IPS-15b (cell line): ENCODE measurements around the gene TXN2.

ENCODE experiments used
- H3K27me3 ChIP-seq: one replicate; pipeline ENCODE4 v1.6.1; 2013; ENCODE audit warnings: low read length; ENCODE audit not compliant: control insufficient read depth, insufficient read depth
- H3K36me3 ChIP-seq: one replicate; pipeline ENCODE4 v1.6.1; 2013; ENCODE audit warnings: low read length; ENCODE audit not compliant: control insufficient read depth, insufficient read depth
- H3K4me1 ChIP-seq: one replicate; pipeline ENCODE4 v1.6.1; 2013; ENCODE audit warnings: mild to moderate bottlenecking, low read length; ENCODE audit not compliant: control insufficient read depth, insufficient read depth
- H3K4me3 ChIP-seq: one replicate; pipeline ENCODE4 v1.5.1; 2013; ENCODE audit warnings: low read depth, low read length
- H3K9ac ChIP-seq: one replicate; pipeline ENCODE4 v1.6.1; 2013; ENCODE audit warnings: low read depth, mild to moderate bottlenecking, low read length
- H3K9me3 ChIP-seq: one replicate; pipeline ENCODE4 v1.6.1; 2013; ENCODE audit warnings: mild to moderate bottlenecking, low read length; ENCODE audit not compliant: control insufficient read depth, insufficient read depth

Gene TXN2

DNA sequence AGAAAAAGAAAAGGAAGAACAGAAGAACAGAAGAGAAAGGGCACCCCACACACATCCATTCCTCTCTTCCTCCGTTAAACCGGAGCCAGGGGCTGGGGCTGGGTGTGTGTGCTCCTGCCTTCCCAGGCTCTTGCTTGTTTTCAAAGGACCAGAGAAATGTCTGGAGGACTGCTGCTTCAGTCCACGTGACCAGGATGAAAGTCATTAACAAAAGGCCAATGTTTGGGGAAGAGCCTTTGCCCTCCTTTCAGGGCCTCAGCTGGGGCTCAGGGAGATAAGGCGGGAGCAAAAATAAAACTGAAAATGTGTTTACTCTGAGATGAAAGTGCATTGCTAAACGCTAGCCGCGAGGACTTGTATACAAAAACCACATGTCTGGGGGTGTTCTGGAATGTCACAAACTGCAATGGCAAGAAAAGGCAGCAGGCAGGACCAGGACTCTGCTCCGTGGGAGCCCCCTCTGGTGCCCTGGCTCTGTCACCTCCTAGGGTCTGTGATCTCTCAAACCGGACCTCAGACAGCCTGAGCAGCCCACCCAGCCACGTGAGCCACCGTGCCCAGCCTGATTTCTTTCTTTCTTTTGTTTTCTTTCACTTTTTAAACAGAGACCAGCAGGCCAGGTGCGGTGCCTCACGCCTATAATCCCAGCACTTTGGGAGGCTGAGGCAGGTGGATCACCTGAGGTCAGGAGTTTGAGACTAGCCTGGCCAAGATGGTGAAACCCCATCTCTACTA lies 62.1 kb downstream of the TXN2 start:
- Histone ChIP-seq H3K36me3 (no peaks in the 10 kb centered on the region), H3K4me3 (no peak overlapping the region), H3K9me3 (no peaks in the 10 kb centered on the region), H3K4me1 (peaks cover 2% of the 10 kb centered on the region), H3K27me3 (no peaks in the 10 kb centered on the region), H3K9ac (no peak overlapping the region)

DNA sequence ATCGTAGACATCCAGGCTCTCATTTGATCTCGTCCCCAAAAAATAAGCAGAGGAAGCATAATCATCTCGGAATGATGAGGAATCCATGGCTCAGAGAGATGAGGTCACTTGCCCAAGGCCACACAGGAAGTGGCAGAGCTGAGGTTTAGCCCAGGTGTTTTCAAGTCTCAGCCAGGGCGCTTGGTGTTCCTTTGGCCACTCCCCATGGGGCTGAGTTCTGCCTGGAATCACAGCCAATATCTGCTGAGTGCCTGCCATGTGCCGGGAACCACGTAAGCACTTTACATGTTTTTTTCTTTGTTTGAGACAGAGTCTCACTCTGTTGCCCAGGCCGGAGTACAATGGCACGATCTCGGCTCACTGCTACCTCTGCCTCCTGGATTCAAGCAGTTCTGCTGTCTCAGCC lies 64.2 kb downstream of the TXN2 start:
- no peaks in the 10 kb centered on the region for H3K36me3 ChIP-seq
- no peaks in the 10 kb centered on the region for H3K27me3 ChIP-seq
- H3K4me3 ChIP-seq: no peak overlapping the region
- peaks cover 2% of the 10 kb centered on the region for H3K4me1 ChIP-seq
- H3K9me3 ChIP-seq: no peaks in the 10 kb centered on the region
- H3K9ac ChIP-seq: peak overlapping the region; percentile 3
